ENCODE data around the gene FUT3. TPM values are rescaled to one million over a fixed set of nuclear protein-coding genes. Genes with fewer than 3 reads are reported as not detected.

Gene FUT3
- total and polyA plus RNA-seq, 2 donors (not counting 1 experiment from before 2014, with no cell fraction given): not detected

DNA sequence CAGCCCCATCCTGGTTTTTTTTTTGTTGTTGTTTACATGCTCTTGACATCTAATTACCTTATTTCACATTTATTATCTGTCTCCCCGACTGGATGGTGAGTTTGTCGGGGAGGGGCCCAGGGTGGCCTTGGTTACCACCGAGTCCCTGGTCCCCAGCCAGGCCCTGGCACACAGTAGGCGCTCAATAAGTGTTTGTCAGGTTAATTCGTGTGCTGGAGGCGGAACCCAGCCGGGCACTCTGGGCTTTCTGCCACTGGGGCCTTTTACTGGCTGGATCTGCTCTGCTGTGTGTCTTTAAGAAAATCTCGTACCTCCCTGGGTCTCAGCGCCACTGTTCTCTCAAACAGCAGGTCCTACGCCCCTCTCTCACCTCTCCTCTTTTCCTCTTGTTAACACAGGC is 41.8 kb downstream of the FUT3 start:
- no peak for DNase-seq (ENCODE audit: low read depth in 2 of 2)
- H3K27ac ChIP-seq (ENCODE audit: insufficient read depth, low read length): no peak overlapping the region
- H2AFZ ChIP-seq (ENCODE audit: low read length): no peak overlapping the region
- H3K4me1 ChIP-seq (ENCODE audit: control insufficient read depth, extremely low read depth, insufficient read depth, low read length): no peaks in the 10 kb centered on the region
- no peaks in the 10 kb centered on the region for H4K20me1 ChIP-seq (ENCODE audit: control insufficient read depth, extremely low read depth, insufficient read depth, low read length)
- no peaks in the 10 kb centered on the region for H3K36me3 ChIP-seq (ENCODE audit: control insufficient read depth, insufficient read depth, low read length)
- H3K4me3 ChIP-seq (replicated peaks in 1 of 4; ENCODE audit: control extremely low read depth in 1 of 4, insufficient read depth in 1 of 4, low read depth in 3 of 4, low read length in 4 of 4): no peak overlapping the region
- no peak overlapping the region for H3K4me2 ChIP-seq (ENCODE audit: extremely low read depth, insufficient read depth, low read length)
- H3K9ac ChIP-seq (ENCODE audit: insufficient read depth, low read length): no peak overlapping the region
- no peaks in the 10 kb centered on the region for H3K79me2 ChIP-seq (ENCODE audit: control insufficient read depth, insufficient read depth, low read length)
- peaks cover 13% of the 10 kb centered on the region for H3K27me3 ChIP-seq (ENCODE audit: control insufficient read depth, insufficient read depth, low read length)
- TF ChIP-seq, protein P1, sequence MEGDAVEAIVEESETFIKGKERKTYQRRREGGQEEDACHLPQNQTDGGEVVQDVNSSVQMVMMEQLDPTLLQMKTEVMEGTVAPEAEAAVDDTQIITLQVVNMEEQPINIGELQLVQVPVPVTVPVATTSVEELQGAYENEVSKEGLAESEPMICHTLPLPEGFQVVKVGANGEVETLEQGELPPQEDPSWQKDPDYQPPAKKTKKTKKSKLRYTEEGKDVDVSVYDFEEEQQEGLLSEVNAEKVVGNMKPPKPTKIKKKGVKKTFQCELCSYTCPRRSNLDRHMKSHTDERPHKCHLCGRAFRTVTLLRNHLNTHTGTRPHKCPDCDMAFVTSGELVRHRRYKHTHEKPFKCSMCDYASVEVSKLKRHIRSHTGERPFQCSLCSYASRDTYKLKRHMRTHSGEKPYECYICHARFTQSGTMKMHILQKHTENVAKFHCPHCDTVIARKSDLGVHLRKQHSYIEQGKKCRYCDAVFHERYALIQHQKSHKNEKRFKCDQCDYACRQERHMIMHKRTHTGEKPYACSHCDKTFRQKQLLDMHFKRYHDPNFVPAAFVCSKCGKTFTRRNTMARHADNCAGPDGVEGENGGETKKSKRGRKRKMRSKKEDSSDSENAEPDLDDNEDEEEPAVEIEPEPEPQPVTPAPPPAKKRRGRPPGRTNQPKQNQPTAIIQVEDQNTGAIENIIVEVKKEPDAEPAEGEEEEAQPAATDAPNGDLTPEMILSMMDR (conservative IDR thresholded peaks at IDR 0.05 in 1 of 2, IDR thresholded peaks at IDR 0.05 in 1 of 2; ENCODE audit: low read depth in 1 of 2, low read length in 2 of 2): no peak
- no peak for TF ChIP-seq EZH2 (IDR thresholded peaks at IDR 0.05; ENCODE audit: low read length, missing control alignments)
- H3K9me3 ChIP-seq (ENCODE audit: control insufficient read depth, insufficient read depth, low read depth, low read length): no peaks in the 10 kb centered on the region

DNA sequence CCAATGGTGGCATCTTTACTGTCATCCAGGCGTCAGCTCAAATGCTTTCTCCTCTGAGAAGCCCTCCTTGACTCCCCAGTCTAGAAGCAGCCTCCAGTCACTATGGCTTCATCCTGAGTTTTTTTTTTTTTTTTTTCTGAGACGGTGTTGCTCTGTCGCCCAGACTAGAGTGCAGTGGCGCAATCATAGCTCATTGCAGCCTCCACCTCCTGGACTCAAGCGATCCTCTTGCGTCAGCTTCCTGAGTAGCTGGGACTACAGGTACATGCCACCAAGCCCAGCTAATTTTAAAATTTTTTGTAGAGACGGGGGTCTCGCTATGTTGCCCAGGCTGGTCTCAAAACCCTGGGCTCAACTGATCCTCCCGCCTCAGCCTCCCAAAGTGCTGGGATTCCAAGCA is 42.2 kb downstream of the FUT3 start:
- Histone ChIP-seq H3K4me1 (ENCODE audit: control insufficient read depth, extremely low read depth, insufficient read depth, low read length) (no peaks in the 10 kb centered on the region), H3K27ac (ENCODE audit: insufficient read depth, low read length) (no peak overlapping the region), H3K9ac (ENCODE audit: insufficient read depth, low read length) (no peak overlapping the region), H3K79me2 (ENCODE audit: control insufficient read depth, insufficient read depth, low read length) (no peaks in the 10 kb centered on the region), H2AFZ (ENCODE audit: low read length) (no peak overlapping the region), H3K4me3 (replicated peaks in 1 of 4; ENCODE audit: control extremely low read depth in 1 of 4, insufficient read depth in 1 of 4, low read depth in 3 of 4, low read length in 4 of 4) (no peak overlapping the region), H3K9me3 (ENCODE audit: control insufficient read depth, insufficient read depth, low read depth, low read length) (no peaks in the 10 kb centered on the region), H4K20me1 (ENCODE audit: control insufficient read depth, extremely low read depth, insufficient read depth, low read length) (no peaks in the 10 kb centered on the region), H3K27me3 (ENCODE audit: control insufficient read depth, insufficient read depth, low read length) (peaks cover 12% of the 10 kb centered on the region), H3K4me2 (ENCODE audit: extremely low read depth, insufficient read depth, low read length) (no peak overlapping the region), H3K36me3 (ENCODE audit: control insufficient read depth, insufficient read depth, low read length) (no peaks in the 10 kb centered on the region)
- no peak for DNase-seq (ENCODE audit: low read depth in 2 of 2)
- TF ChIP-seq, protein P1 (conservative IDR thresholded peaks at IDR 0.05 in 1 of 2, IDR thresholded peaks at IDR 0.05 in 1 of 2; ENCODE audit: low read depth in 1 of 2, low read length in 2 of 2): no peak
- no peak for TF ChIP-seq EZH2 (IDR thresholded peaks at IDR 0.05; ENCODE audit: low read length, missing control alignments)

DNA sequence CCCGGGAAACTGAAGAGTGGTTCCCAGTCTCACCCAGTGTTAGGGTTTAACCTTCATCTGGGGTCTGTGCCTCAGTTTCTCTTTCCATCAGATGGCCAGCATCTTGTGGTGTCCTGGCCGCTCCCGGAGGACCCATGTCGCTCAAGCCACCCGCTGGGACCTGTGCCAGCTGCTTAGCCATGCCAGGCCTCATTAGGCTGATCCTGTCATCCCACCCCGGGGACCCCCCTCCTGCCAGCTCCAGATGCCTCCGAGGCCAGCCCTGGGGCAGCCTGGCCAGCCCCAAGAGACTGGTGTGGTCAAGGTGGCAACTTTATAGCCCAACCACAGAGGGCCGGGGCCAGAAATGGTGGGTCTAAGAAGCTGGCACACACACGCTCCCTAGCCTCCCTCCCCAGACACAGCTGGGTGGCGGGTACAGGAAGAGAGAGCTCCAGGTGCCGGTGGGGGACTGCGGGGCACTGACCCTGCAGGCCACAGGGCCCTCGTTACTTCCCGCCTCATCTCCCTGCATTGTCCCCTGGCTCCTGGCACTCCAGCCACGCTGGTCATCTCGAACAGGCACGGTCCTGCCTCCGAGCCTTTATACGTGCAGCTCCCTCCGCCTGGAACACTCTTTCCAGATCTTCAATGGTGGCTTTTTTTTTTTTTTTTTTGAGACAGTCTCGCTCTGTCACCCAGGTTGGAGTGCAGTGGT is 43.0 kb downstream of the FUT3 start:
- TF ChIP-seq, protein P1 (conservative IDR thresholded peaks at IDR 0.05 in 1 of 2, IDR thresholded peaks at IDR 0.05 in 1 of 2; ENCODE audit: low read depth in 1 of 2, low read length in 2 of 2): no peak
- TF ChIP-seq EZH2 (IDR thresholded peaks at IDR 0.05; ENCODE audit: low read length, missing control alignments): no peak
- no peaks in the 10 kb centered on the region for H3K9me3 ChIP-seq (ENCODE audit: control insufficient read depth, insufficient read depth, low read depth, low read length)
- no peaks in the 10 kb centered on the region for H3K79me2 ChIP-seq (ENCODE audit: control insufficient read depth, insufficient read depth, low read length)
- H3K27ac ChIP-seq (ENCODE audit: insufficient read depth, low read length): no peak overlapping the region
- DNase-seq (ENCODE audit: low read depth in 2 of 2): no peak
- H3K36me3 ChIP-seq (ENCODE audit: control insufficient read depth, insufficient read depth, low read length): no peaks in the 10 kb centered on the region
- no peak overlapping the region for H3K9ac ChIP-seq (ENCODE audit: insufficient read depth, low read length)
- no peaks in the 10 kb centered on the region for H4K20me1 ChIP-seq (ENCODE audit: control insufficient read depth, extremely low read depth, insufficient read depth, low read length)
- no peak overlapping the region for H3K4me3 ChIP-seq (replicated peaks in 1 of 4; ENCODE audit: control extremely low read depth in 1 of 4, insufficient read depth in 1 of 4, low read depth in 3 of 4, low read length in 4 of 4)
- no peak overlapping the region for H2AFZ ChIP-seq (ENCODE audit: low read length)
- H3K4me2 ChIP-seq (ENCODE audit: extremely low read depth, insufficient read depth, low read length): no peak overlapping the region
- H3K27me3 ChIP-seq (ENCODE audit: control insufficient read depth, insufficient read depth, low read length): peaks cover 12% of the 10 kb centered on the region
- H3K4me1 ChIP-seq (ENCODE audit: control insufficient read depth, extremely low read depth, insufficient read depth, low read length): peaks cover 4% of the 10 kb centered on the region
